ENCODE measurements around the gene SUSD3.

SUSD3 gene

GRCh38 chr9:93072383-93072795, 13.9 kb downstream of the SUSD3 start:
- in situ Hi-C loops (cut with MboI; ENCODE audit: low sequenced_read_pairs) = no loop called here

DNA sequence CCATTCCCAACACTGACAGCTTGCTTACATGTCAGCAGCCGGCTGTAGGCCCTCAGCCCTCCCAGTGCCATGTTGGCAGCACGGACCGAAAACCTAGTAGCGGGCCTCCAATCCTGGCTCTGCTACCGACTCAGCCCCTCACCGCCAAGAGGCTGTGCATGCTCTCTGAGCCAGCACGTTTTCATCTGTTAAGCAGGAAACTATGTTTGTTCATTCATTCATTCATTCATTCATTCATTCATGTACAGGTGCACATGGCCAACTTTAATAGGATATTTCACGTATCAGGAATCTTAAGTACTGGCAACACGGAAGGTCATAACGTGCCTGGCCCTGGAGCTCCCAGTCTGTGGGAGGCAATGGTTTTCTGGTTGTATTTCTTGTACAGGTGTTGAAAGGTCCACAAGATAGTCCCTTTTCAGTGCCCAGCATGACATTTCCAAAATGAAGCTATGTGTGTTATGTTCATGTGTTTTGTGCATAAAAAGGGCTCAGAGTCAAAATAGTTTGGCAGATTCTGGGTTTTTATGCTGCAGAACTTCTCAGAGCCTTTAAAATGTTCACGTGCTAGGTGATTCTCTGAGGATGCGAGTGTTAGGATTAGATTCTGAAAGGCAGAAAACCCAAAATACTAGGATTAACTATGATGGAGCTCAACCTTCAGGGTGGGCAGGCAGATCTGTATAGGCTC, 17.7 kb downstream of the SUSD3 start:
- in situ Hi-C loops (cut with MboI; ENCODE audit: low sequenced_read_pairs) = no loop called here

DNA sequence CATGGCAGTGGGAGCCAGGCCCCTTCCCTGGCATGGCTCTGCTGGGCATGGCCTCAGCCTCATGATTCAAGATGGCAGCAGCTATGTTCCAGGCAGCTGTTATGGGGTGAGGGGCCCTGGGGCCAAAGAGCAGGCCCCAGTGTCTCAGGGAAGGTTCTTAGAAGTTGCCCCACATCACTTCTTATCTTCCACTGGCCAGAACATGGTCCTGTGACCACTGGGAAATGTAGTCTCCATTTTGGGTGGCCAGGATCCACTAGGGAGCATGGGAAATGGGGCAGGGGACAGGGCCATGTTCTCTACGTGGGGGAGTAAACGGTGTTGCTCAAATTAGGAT, 18.3 kb downstream of the SUSD3 start:
- in situ Hi-C loops (cut with MboI; ENCODE audit: low sequenced_read_pairs) = no loop called here

DNA sequence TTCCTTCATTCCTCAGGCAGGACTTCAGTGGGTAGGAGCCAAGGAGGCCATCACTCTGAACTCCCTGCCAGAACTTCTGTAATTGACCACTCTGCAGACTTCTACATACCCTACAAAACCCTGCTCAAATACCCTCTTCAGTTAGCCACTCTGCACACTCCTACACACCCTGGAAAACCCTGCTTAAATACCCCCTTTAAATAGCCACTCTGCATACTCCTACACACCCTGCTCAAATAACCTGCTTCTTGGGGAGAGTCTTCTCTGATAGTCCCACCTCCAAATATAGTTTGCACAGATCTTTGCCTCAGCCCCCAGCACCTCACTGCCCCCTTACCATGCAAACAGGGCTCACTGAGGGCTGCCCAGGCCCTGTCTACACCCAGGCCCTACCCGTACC, 18.9 kb downstream of the SUSD3 start:
- in situ Hi-C loops (cut with MboI; ENCODE audit: low sequenced_read_pairs) = no loop called here

- in situ Hi-C loops (cut with MboI; ENCODE audit: low sequenced_read_pairs) = no loop called here
These were observed 19.3 kb downstream of the SUSD3 start for GRCh38 chr9:93077811-93078210.

DNA sequence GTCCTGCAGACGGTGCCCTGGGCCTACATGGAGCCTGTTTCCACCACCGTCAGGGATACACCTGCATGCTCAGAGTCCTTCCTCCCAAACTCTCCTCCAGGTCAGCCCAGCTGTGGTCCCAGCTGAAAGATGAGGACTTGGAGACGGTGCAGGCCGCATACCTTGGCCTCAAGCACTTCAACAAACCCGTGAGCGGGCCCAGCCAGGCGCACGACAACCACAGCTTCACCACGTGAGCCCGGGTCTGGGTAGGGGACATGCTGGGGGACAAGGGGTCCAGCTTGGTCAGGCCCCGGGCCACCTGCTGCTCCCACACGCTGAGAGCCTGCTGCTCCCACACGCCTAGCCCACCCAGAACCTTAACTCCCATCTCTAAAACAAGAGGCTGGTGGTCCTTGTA, 20.9 kb downstream of the SUSD3 start:
- in situ Hi-C loops (cut with MboI; ENCODE audit: low sequenced_read_pairs) = no loop called here

GRCh38 chr9:93080406-93080805, 21.9 kb downstream of the SUSD3 start:
- in situ Hi-C loops (cut with MboI; ENCODE audit: low sequenced_read_pairs) = no loop called here

DNA sequence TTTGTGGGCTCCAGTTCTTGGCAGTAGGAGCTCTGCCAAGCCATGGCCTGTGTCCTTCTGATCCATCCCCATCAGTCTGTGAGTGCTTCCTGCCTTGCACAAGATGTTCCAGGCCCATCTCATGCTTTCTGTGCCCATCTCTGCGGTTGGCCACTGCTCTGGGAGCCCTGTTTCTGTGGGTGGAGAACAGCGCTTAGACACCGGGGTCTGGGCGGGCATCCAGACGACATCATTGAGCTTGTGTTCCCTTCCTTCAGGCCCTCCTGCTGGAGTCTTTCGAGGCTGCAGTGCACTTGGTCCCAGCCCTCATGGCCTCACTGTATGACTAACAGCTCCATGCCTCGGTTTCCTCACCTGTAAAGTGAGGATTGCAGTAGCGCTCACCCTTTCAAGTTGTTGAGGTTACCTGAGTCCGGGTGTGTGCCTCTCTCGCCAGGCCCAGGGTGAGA, 22.6 kb downstream of the SUSD3 start:
- in situ Hi-C loops (cut with MboI; ENCODE audit: low sequenced_read_pairs) = no loop called here

DNA sequence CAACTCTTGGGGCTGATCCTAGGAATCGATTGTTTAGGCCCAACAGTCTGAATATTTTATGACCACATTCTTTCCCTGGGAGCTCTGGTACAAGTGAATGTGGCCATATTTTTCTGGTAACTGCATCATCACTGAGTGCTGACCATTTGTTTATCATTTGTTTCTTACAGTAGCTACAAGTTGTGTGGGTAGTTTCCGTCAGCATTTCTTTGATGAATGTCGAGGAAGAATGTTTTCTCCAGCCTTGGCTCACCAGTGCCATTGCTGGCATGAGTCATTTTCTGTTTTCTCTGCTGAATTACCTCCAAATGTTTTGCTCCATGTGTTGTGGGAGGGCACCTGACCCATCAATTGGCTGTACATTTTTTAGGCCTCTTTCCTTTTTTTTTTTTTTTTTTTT, 23.4 kb downstream of the SUSD3 start:
- in situ Hi-C loops (cut with MboI; ENCODE audit: low sequenced_read_pairs) = no loop called here

GRCh38 chr9:93082841-93083411, 24.4 kb downstream of the SUSD3 start:
- in situ Hi-C loops (cut with MboI; ENCODE audit: low sequenced_read_pairs) = no loop called here

- in situ Hi-C loops (cut with MboI; ENCODE audit: low sequenced_read_pairs) = no loop called here
These were observed 25.3 kb downstream of the SUSD3 start for GRCh38 chr9:93083592-93084470.

DNA sequence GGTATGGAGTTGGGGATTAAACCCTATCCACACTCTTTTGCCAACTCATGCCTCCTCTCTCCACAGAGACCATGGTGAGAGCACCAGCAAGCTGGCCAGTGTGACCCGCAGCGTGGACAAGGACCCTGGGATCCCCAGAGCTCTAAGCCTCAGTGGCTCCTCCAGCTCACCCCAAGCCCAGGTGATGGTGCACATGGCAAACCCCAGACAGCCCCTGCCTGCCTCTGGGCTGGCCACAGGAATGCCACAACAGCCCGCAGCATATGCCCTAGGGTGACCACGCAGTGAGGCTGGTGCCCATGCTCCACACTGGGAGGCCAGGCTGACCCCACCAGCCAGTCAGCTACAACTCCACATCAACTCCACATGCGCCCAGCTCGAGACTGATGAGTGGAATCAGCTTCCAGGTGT, 26.0 kb downstream of the SUSD3 start:
- in situ Hi-C loops (cut with MboI; ENCODE audit: low sequenced_read_pairs) = no loop called here

DNA sequence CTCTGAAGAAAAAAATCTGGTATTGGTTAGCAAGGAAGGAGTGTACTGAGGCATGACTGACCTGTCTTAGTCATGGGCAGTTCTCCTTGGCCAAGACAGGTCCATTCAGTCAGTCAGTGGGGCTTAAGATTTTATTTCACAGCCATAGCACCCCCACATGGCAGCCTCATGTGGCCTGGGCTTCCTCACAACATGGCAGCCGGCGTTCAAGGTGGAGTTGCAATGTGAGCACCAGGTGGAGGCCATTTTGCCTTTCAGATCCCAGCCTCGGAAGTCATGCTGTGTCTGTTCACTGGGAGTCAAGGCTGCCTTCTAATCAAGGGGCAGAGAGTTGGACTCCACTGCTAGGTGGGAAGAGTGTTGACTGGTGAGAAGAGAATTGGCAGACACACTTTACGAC, 27.2 kb downstream of the SUSD3 start:
- in situ Hi-C loops (cut with MboI; ENCODE audit: low sequenced_read_pairs) = no loop called here

DNA sequence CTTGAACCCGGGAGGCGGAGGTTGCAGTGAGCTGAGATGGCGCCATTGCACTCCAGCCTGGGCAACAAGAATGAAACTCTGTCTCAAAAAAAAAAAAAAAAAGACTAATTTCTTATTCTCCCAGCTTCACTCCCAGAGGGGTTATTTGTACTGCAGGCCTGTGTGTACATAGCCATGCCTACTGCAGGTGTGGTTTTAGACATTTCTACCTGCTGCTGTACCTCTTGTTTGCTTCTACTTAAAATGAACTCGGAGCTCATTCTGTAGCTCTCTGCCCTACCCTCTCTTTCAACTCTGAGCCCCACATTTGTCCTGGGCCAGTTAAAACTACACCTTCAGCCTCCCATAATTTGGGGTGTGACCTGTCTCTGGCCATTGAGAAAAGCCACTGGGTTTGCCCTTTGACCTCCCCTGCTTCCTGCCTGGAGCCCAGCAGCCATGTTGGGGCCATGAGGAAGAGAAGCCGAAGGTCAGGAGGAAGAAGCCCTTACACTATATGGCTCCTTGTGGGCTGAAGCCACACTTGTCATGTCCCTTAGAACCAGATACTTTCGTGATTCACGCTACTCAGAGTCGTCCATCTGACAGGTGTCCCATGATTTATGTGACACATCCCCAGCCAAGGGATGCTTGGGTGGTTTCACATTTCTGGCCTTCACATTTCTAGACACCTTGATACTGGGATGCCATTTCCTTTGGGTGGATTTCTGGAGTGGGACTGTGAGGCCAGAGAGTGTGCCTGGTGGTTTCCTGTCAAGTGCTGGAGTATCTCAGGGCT, 28.1 kb downstream of the SUSD3 start:
- in situ Hi-C loops (cut with MboI; ENCODE audit: low sequenced_read_pairs) = no loop called here

- in situ Hi-C loops (cut with MboI; ENCODE audit: low sequenced_read_pairs) = no loop called here
These were observed 29.6 kb downstream of the SUSD3 start for GRCh38 chr9:93087971-93088655.

- in situ Hi-C loops (cut with MboI; ENCODE audit: low sequenced_read_pairs) = no loop called here
These were observed 30.1 kb downstream of the SUSD3 start for GRCh38 chr9:93088656-93089015.

DNA sequence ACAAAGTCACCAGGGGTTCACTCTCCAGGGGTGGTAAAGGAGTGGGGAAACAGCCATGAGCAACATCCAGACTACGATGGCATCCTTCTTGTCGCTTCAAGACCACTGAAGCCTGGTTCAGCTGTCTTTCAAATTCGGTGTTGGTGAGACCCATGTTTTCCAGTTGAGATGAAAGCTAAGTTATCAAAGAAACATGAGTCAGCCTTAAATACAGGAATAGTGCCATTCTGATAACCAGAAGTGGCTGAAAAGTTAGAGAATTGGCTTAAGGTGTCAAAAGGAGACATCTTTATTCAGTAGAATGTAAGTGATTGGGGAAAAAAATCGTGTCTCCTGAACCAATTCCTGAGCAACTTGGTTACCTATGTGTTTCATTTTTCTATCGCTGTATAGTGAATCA, 30.5 kb downstream of the SUSD3 start:
- in situ Hi-C loops (cut with MboI; ENCODE audit: low sequenced_read_pairs) = no loop called here

- in situ Hi-C loops (cut with MboI; ENCODE audit: low sequenced_read_pairs) = no loop called here
These were observed 31.0 kb downstream of the SUSD3 start for GRCh38 chr9:93089481-93089991.

DNA sequence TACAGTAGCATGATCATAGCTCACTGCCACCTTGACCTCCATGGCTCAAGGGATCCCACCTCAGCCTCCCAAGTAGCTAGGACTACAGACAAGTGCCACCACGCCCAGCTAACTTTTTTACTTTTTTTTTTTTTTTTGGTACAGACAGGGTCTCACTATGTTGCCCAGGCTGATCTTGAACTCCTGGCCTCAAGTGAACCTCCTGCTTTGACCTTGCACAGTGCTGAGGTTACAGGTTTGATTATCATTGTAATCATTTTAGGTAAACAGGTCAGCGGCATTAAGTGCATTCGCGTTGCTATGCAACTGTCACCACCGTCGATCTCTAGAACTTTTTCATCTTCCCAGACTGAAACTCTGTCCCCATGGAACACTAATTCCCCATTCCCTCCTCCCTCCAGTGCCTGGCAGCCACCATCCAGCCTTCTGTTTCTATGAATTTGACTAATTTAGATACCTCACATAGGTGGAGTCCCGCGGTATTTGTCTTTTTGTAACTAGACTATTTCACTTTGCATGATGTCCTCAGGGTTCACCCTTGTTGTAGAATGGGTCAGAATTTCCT, 31.7 kb downstream of the SUSD3 start:
- in situ Hi-C loops (cut with MboI; ENCODE audit: low sequenced_read_pairs) = no loop called here

GRCh38 chr9:93091056-93091452, 32.6 kb downstream of the SUSD3 start:
- in situ Hi-C loops (cut with MboI; ENCODE audit: low sequenced_read_pairs) = no loop called here

Measured in HL-60/S4 treated with phorbol 12-myristate 13-acetate at 8.2 ng/mL for 4 days and 3 days (cell line).